ENCODE measurements around the gene CLEC18C. TPM values are rescaled to one million over a fixed set of nuclear protein-coding genes. Genes with fewer than 3 reads are reported as not detected.

CLEC18C gene
- polyA plus RNA-seq, 3 donors = 0.65 TPM; not detected in 2

- Mint-ChIP-seq H3K9me3 (peaks cover 0 to 2% (median 0%) of the 10 kb centered on the region in 7 donors), H3K4me3 (no peak overlapping the region), H3K27ac (peak overlapping the region in 2 of 7 donors; percentile 10 to 73), H3K27me3 (ENCODE audit: low read depth in 3 of 3) (no peaks in the 10 kb centered on the region), H3K4me1 (no peaks in the 10 kb centered on the region), H3K36me3 (peaks cover 33 to 40% of the 10 kb centered on the region in 2 donors)
- H3K4me1 ChIP-seq (ENCODE audit: control insufficient read depth in 1 of 2, insufficient read depth in 2 of 2, low read length in 2 of 2) = no peaks in the 10 kb centered on the region
- intact Hi-C loops (cut with micrococcal nuclease) = no loop called here
- no peak overlapping the region for H3K4me2 ChIP-seq (replicated peaks; ENCODE audit: extremely low read depth, low read length, poor library complexity, severe bottlenecking)
- H3K27ac ChIP-seq (ENCODE audit: low read depth in 1 of 2, low read length in 2 of 2) = no peak overlapping the region
- 95% methylated on average over 29 of the region's 29 CpGs for WGBS (ENCODE audit: insufficient coverage)
- H2AFZ ChIP-seq (ENCODE audit: insufficient read depth, low read depth, low read length, poor library complexity, severe bottlenecking) = no peak overlapping the region
- peaks cover 98 to 100% of the 10 kb centered on the region in 2 donors for H3K36me3 ChIP-seq (replicated peaks in 1 of 2; ENCODE audit: control insufficient read depth in 1 of 2, insufficient read depth in 2 of 2, low read length in 2 of 2)
- no peak overlapping the region for H3K4me3 ChIP-seq (replicated peaks in 1 of 3; ENCODE audit: low read depth in 2 of 3, low read length in 3 of 3)
- no peaks in the 10 kb centered on the region for H4K20me1 ChIP-seq (ENCODE audit: insufficient read depth, low read length)
- H3K9ac ChIP-seq (ENCODE audit: insufficient read depth, low read length, poor library complexity, severe bottlenecking) = no peak overlapping the region
- no peaks in the 10 kb centered on the region for H3K79me2 ChIP-seq (ENCODE audit: insufficient read depth, low read length)
- DNase-seq = no peak
- no peak for TF ChIP-seq CTCF (IDR thresholded peaks at IDR 0.05)
- no peaks in the 10 kb centered on the region for H3K9me3 ChIP-seq (replicated peaks in 1 of 2; ENCODE audit: control insufficient read depth in 1 of 2, insufficient read depth in 1 of 2, low read length in 2 of 2)
- no peaks in the 10 kb centered on the region for H3K27me3 ChIP-seq (ENCODE audit: control insufficient read depth in 2 of 2, insufficient read depth in 2 of 2, low read length in 2 of 2)
Observed at GRCh38 chr16:70156207-70156978, 17.2 kb upstream of the CLEC18C start.

GRCh38 chr16:70157105-70157476, 16.5 kb upstream of the CLEC18C start:
- Histone ChIP-seq H4K20me1 (ENCODE audit: insufficient read depth, low read length) (no peaks in the 10 kb centered on the region), H3K4me2 (replicated peaks; ENCODE audit: extremely low read depth, low read length, poor library complexity, severe bottlenecking) (no peak overlapping the region), H3K9me3 (replicated peaks in 1 of 2; ENCODE audit: control insufficient read depth in 1 of 2, insufficient read depth in 1 of 2, low read length in 2 of 2) (no peaks in the 10 kb centered on the region), H3K79me2 (ENCODE audit: insufficient read depth, low read length) (no peaks in the 10 kb centered on the region), H2AFZ (ENCODE audit: insufficient read depth, low read depth, low read length, poor library complexity, severe bottlenecking) (no peak overlapping the region), H3K4me3 (replicated peaks in 1 of 3; ENCODE audit: low read depth in 2 of 3, low read length in 3 of 3) (no peak overlapping the region), H3K36me3 (replicated peaks in 1 of 2; ENCODE audit: control insufficient read depth in 1 of 2, insufficient read depth in 2 of 2, low read length in 2 of 2) (peaks cover 96 to 100% of the 10 kb centered on the region in 2 donors), H3K9ac (ENCODE audit: insufficient read depth, low read length, poor library complexity, severe bottlenecking) (no peak overlapping the region), H3K27me3 (ENCODE audit: control insufficient read depth in 2 of 2, insufficient read depth in 2 of 2, low read length in 2 of 2) (no peaks in the 10 kb centered on the region), H3K4me1 (ENCODE audit: control insufficient read depth in 1 of 2, insufficient read depth in 2 of 2, low read length in 2 of 2) (no peaks in the 10 kb centered on the region), H3K27ac (ENCODE audit: low read depth in 1 of 2, low read length in 2 of 2) (no peak overlapping the region)
- Mint-ChIP-seq H3K4me3 (no peak overlapping the region), H3K36me3 (peaks cover 32 to 33% of the 10 kb centered on the region in 2 donors), H3K27me3 (ENCODE audit: low read depth in 3 of 3) (no peaks in the 10 kb centered on the region), H3K4me1 (no peaks in the 10 kb centered on the region), H3K9me3 (peaks cover 0 to 2% (median 0%) of the 10 kb centered on the region in 7 donors), H3K27ac (no peak overlapping the region)
- intact Hi-C loops (cut with micrococcal nuclease) = no loop called here
- 96% methylated on average over 9 of the region's 11 CpGs for WGBS (ENCODE audit: insufficient coverage)
- TF ChIP-seq CTCF (IDR thresholded peaks at IDR 0.05) = no peak
- no peak for DNase-seq
